Measurements from ENCODE around the gene KCTD17.

- TF ChIP-seq POLR2A (IDR thresholded peaks at IDR 0.05) (no peak), CTCF (IDR thresholded peaks at IDR 0.05) (no peak)
These were observed 59.7 kb downstream of the KCTD17 start for GRCh38 chr22:37111156-37111717.

Measured in Peyer's patch (tissue), 4 donors.